Measurements from ENCODE around the gene KCTD4. TPM values are rescaled to one million over a fixed set of nuclear protein-coding genes. Genes with fewer than 3 reads are reported as not detected.

Gene KCTD4
- total and polyA plus RNA-seq, 2 experiments from 2014 or later, result 0.21 to 0.23 TPM

DNA sequence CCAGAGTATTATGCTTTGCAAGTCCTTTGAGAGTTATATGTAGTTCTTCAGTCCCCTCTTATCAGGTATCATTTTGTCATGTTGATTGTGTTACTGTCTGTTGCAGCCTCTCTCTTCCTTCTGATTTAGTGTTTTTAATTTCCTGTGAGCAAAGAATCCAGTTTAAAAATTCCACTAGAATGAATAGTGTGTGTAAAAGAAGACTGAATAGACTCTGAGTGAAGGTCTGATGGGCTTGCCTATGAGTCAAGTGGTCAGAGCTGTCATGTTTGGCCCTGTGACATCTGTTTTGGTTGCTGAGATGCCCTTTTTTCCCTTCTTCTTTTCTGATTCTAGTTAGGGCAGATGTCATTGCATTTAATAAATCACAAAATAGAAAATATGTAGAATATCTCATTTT, 23.3 kb upstream of the KCTD4 start:
- Histone ChIP-seq H3K4me3 (no peak overlapping the region), H3K9me3 (ENCODE audit: low read depth) (no peaks in the 10 kb centered on the region), H3K4me1 (ENCODE audit: insufficient read depth) (no peaks in the 10 kb centered on the region), H2AFZ (no peak overlapping the region), H3K9me2 (replicated peaks; ENCODE audit: insufficient read depth) (no peaks in the 10 kb centered on the region), H4K20me1 (ENCODE audit: insufficient read depth, poor library complexity, severe bottlenecking) (no peaks in the 10 kb centered on the region), H3K27ac (no peak overlapping the region), H3K27me3 (no peaks in the 10 kb centered on the region), H3K4me2 (no peak overlapping the region), H3K36me3 (replicated peaks; ENCODE audit: insufficient read depth, low read depth) (no peaks in the 10 kb centered on the region), H3K79me2 (peaks cover 14% of the 10 kb centered on the region)
- no peak for DNase-seq (ENCODE audit: low spot score)
- TF ChIP-seq EZH2phosphoT487 (IDR thresholded peaks at IDR 0.05; ENCODE audit: low read depth, severe bottlenecking, unreplicated experiment), result no peak
- no peak for TF ChIP-seq EZH2 (IDR thresholded peaks at IDR 0.05; ENCODE audit: borderline replicate concordance)
- TF ChIP-seq, protein P1, sequence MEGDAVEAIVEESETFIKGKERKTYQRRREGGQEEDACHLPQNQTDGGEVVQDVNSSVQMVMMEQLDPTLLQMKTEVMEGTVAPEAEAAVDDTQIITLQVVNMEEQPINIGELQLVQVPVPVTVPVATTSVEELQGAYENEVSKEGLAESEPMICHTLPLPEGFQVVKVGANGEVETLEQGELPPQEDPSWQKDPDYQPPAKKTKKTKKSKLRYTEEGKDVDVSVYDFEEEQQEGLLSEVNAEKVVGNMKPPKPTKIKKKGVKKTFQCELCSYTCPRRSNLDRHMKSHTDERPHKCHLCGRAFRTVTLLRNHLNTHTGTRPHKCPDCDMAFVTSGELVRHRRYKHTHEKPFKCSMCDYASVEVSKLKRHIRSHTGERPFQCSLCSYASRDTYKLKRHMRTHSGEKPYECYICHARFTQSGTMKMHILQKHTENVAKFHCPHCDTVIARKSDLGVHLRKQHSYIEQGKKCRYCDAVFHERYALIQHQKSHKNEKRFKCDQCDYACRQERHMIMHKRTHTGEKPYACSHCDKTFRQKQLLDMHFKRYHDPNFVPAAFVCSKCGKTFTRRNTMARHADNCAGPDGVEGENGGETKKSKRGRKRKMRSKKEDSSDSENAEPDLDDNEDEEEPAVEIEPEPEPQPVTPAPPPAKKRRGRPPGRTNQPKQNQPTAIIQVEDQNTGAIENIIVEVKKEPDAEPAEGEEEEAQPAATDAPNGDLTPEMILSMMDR (IDR thresholded peaks at IDR 0.05; ENCODE audit: poor library complexity), result no peak

DNA sequence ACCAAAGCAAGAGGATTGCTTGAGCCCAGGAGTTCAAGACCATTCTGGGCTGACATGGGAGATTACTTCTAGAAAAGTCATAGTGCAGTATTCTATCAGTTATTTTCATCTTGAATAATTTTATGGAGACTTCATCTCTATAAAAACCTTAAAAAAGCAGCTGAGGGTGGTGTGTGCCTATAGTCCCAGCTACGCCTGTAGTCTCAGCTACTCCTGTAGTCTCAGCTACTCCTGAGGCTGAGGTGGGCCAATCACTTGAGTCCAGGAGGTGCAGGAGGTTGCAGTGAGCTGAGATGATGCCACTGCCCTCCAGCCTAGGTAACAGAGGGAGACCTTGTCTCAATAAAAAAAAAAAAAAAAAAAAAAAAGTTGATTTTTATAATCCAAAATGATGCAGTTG, 22.1 kb upstream of the KCTD4 start:
- no peaks in the 10 kb centered on the region for H3K9me2 ChIP-seq (replicated peaks; ENCODE audit: insufficient read depth)
- H3K4me3 ChIP-seq, result no peak overlapping the region
- DNase-seq (ENCODE audit: low spot score), result no peak
- no peaks in the 10 kb centered on the region for H3K9me3 ChIP-seq (ENCODE audit: low read depth)
- H3K27me3 ChIP-seq, result no peaks in the 10 kb centered on the region
- H3K27ac ChIP-seq, result no peak overlapping the region
- no peaks in the 10 kb centered on the region for H3K4me1 ChIP-seq (ENCODE audit: insufficient read depth)
- peaks cover 14% of the 10 kb centered on the region for H3K79me2 ChIP-seq
- no peak overlapping the region for H2AFZ ChIP-seq
- H3K36me3 ChIP-seq (replicated peaks; ENCODE audit: insufficient read depth, low read depth), result no peaks in the 10 kb centered on the region
- WGBS (ENCODE audit: low lambda C conversion rate, missing lambda C conversion rate), result 100% methylated on average over 1 of the region's 1 CpG
- no peak overlapping the region for H3K4me2 ChIP-seq
- no peak for TF ChIP-seq EZH2phosphoT487 (IDR thresholded peaks at IDR 0.05; ENCODE audit: low read depth, severe bottlenecking, unreplicated experiment)
- no peak for TF ChIP-seq EZH2 (IDR thresholded peaks at IDR 0.05; ENCODE audit: borderline replicate concordance)
- TF ChIP-seq, protein P1 (IDR thresholded peaks at IDR 0.05; ENCODE audit: poor library complexity), result no peak
- no peaks in the 10 kb centered on the region for H4K20me1 ChIP-seq (ENCODE audit: insufficient read depth, poor library complexity, severe bottlenecking)

DNA sequence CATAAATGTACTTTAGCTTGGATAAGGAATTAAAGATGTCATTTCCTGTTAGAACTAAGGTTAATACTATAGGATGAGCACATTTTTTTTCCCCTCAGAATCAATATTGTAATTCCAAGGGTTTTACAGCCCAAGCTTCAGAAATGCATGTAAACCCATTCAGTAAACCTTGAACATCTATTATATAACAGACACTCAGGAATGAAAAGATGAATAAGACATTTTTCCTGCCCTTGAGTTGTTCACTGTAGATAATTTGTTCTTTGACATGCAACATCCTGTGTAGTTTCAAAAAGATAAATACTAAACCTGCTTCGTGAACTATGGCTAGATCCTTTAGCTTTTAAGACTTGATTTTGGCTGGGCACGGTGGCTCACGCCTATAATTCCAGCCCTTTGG, 21.7 kb upstream of the KCTD4 start:
- no peaks in the 10 kb centered on the region for H3K4me1 ChIP-seq (ENCODE audit: insufficient read depth)
- 74% methylated on average over 3 of the region's 3 CpGs for WGBS (ENCODE audit: low lambda C conversion rate, missing lambda C conversion rate)
- no peaks in the 10 kb centered on the region for H4K20me1 ChIP-seq (ENCODE audit: insufficient read depth, poor library complexity, severe bottlenecking)
- H3K4me2 ChIP-seq, result no peak overlapping the region
- no peaks in the 10 kb centered on the region for H3K27me3 ChIP-seq
- no peak for DNase-seq (ENCODE audit: low spot score)
- TF ChIP-seq, protein P1 (IDR thresholded peaks at IDR 0.05; ENCODE audit: poor library complexity), result no peak
- TF ChIP-seq EZH2 (IDR thresholded peaks at IDR 0.05; ENCODE audit: borderline replicate concordance) (no peak), EZH2phosphoT487 (IDR thresholded peaks at IDR 0.05; ENCODE audit: low read depth, severe bottlenecking, unreplicated experiment) (no peak)
- no peaks in the 10 kb centered on the region for H3K36me3 ChIP-seq (replicated peaks; ENCODE audit: insufficient read depth, low read depth)
- H3K9me3 ChIP-seq (ENCODE audit: low read depth), result no peaks in the 10 kb centered on the region
- no peak overlapping the region for H2AFZ ChIP-seq
- H3K9me2 ChIP-seq (replicated peaks; ENCODE audit: insufficient read depth), result no peaks in the 10 kb centered on the region
- H3K79me2 ChIP-seq, result peaks cover 12% of the 10 kb centered on the region
- H3K27ac ChIP-seq, result no peak overlapping the region
- no peak overlapping the region for H3K4me3 ChIP-seq

DNA sequence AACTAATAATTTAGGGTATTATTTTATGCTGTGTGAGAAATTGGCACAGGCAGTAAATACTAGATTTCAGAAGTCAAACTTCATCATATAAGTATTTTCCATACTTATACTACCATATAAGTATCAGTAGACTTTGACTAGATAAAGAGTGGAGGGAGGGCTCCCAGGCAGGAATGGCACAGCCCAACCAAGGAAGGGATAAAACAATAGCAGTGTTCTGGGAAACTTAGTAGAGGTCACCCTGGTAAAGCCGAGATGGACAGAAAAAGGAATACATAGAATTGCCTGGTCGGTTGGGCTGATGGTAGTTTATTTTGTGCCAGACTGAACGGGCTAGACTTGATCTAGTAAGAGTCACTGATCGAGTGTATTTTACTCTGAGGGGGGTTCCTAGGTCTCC, 19.6 kb upstream of the KCTD4 start:
- Histone ChIP-seq H3K27ac (peak overlapping the region; percentile 1), H3K9me2 (replicated peaks; ENCODE audit: insufficient read depth) (no peaks in the 10 kb centered on the region), H3K9me3 (ENCODE audit: low read depth) (no peaks in the 10 kb centered on the region), H3K4me3 (no peak overlapping the region), H3K79me2 (peaks cover 11% of the 10 kb centered on the region), H3K27me3 (no peaks in the 10 kb centered on the region), H2AFZ (no peak overlapping the region), H3K4me1 (ENCODE audit: insufficient read depth) (no peaks in the 10 kb centered on the region), H3K4me2 (no peak overlapping the region), H4K20me1 (ENCODE audit: insufficient read depth, poor library complexity, severe bottlenecking) (no peaks in the 10 kb centered on the region), H3K36me3 (replicated peaks; ENCODE audit: insufficient read depth, low read depth) (no peaks in the 10 kb centered on the region)
- TF ChIP-seq EZH2 (IDR thresholded peaks at IDR 0.05; ENCODE audit: borderline replicate concordance) (no peak), EZH2phosphoT487 (IDR thresholded peaks at IDR 0.05; ENCODE audit: low read depth, severe bottlenecking, unreplicated experiment) (no peak)
- TF ChIP-seq, protein P1 (IDR thresholded peaks at IDR 0.05; ENCODE audit: poor library complexity), result no peak
- no peak for DNase-seq (ENCODE audit: low spot score)
- 96% methylated on average over 4 of the region's 4 CpGs for WGBS (ENCODE audit: low lambda C conversion rate, missing lambda C conversion rate)

Data from hepatocyte (in vitro differentiated cells).